ENCODE results near the gene SLC27A6. TPM values are rescaled to one million over a fixed set of nuclear protein-coding genes. Genes with fewer than 3 reads are reported as not detected.
"Not testable (repeated sequence)": the region's sequence is repeated elsewhere in the genome, so short reads cannot be mapped to it uniquely, and the experiment has no call there.

Gene SLC27A6
- total RNA-seq, 2 donors from 2014 or later: 0.21 TPM; not detected in 1

- no peak for TF ChIP-seq CTCF (IDR thresholded peaks at IDR 0.05)
- H3K27ac ChIP-seq: no peak overlapping the region
- H3K27me3 ChIP-seq (replicated peaks; ENCODE audit: insufficient read depth): no peaks in the 10 kb centered on the region
- H3K9me3 ChIP-seq: no peaks in the 10 kb centered on the region
- H3K4me1 ChIP-seq (ENCODE audit: control insufficient read depth in 1 of 2, low read depth in 2 of 2): no peaks in the 10 kb centered on the region
- no peaks in the 10 kb centered on the region for H3K36me3 ChIP-seq
- no peak overlapping the region for H3K4me3 ChIP-seq
- ATAC-seq (ENCODE audit: insufficient number of reproducible peaks, low FRiP score, low read depth) (no peak), DNase-seq (ENCODE audit: low spot score) (no peak)
Measured at GRCh38 chr5:129031886-129032683, 66.8 kb downstream of the SLC27A6 start.

- H3K9me3 ChIP-seq; ATAC-seq (ENCODE audit: insufficient number of reproducible peaks, low FRiP score, low read depth); H3K27me3 ChIP-seq (replicated peaks; ENCODE audit: insufficient read depth); DNase-seq (ENCODE audit: low spot score); H3K4me1 ChIP-seq (ENCODE audit: control insufficient read depth in 1 of 2, low read depth in 2 of 2); H3K27ac ChIP-seq; H3K4me3 ChIP-seq; H3K36me3 ChIP-seq: not testable (repeated sequence)
Measured at GRCh38 chr5:129036257-129036656, 71.0 kb downstream of the SLC27A6 start.

- no peaks in the 10 kb centered on the region for H3K4me1 ChIP-seq (ENCODE audit: control insufficient read depth in 1 of 2, low read depth in 2 of 2)
- H3K27me3 ChIP-seq (replicated peaks; ENCODE audit: insufficient read depth): no peaks in the 10 kb centered on the region
- no peaks in the 10 kb centered on the region for H3K9me3 ChIP-seq
- H3K27ac ChIP-seq: no peak overlapping the region
- no peaks in the 10 kb centered on the region for H3K36me3 ChIP-seq
- no peak overlapping the region for H3K4me3 ChIP-seq
- DNase-seq (ENCODE audit: low spot score): no peak
- no peak for ATAC-seq (ENCODE audit: insufficient number of reproducible peaks, low FRiP score, low read depth)
- no peak for TF ChIP-seq CTCF (IDR thresholded peaks at IDR 0.05)
Measured at GRCh38 chr5:129041196-129041881, 76.1 kb downstream of the SLC27A6 start.

GRCh38 chr5:129042306-129042705, 77.0 kb downstream of the SLC27A6 start:
- ATAC-seq (ENCODE audit: insufficient number of reproducible peaks, low FRiP score, low read depth) (no peak), DNase-seq (ENCODE audit: low spot score) (no peak)
- Histone ChIP-seq H3K4me1 (ENCODE audit: control insufficient read depth in 1 of 2, low read depth in 2 of 2) (no peaks in the 10 kb centered on the region), H3K27ac (no peak overlapping the region), H3K27me3 (replicated peaks; ENCODE audit: insufficient read depth) (no peaks in the 10 kb centered on the region), H3K9me3 (no peaks in the 10 kb centered on the region), H3K4me3 (no peak overlapping the region), H3K36me3 (no peaks in the 10 kb centered on the region)
- no peak for TF ChIP-seq CTCF (IDR thresholded peaks at IDR 0.05)

GRCh38 chr5:129043894-129044293, 78.6 kb downstream of the SLC27A6 start:
- no peak for TF ChIP-seq CTCF (IDR thresholded peaks at IDR 0.05)
- DNase-seq (ENCODE audit: low spot score): no peak
- H3K27ac ChIP-seq: no peak overlapping the region
- no peaks in the 10 kb centered on the region for H3K9me3 ChIP-seq
- H3K36me3 ChIP-seq: no peaks in the 10 kb centered on the region
- H3K27me3 ChIP-seq (replicated peaks; ENCODE audit: insufficient read depth): no peaks in the 10 kb centered on the region
- H3K4me3 ChIP-seq: no peak overlapping the region
- H3K4me1 ChIP-seq (ENCODE audit: control insufficient read depth in 1 of 2, low read depth in 2 of 2): no peaks in the 10 kb centered on the region
- no peak for ATAC-seq (ENCODE audit: insufficient number of reproducible peaks, low FRiP score, low read depth)

All from thoracic aorta (tissue), 2 donors.